Ishikawa (cell line): ENCODE data around the gene AGER.

Source experiments
- CREB1 ChIP-seq: IDR thresholded peaks from 2 replicates; pipeline ENCODE4 v1.6.1; 2012; ENCODE audit warnings: low read depth
- MAX ChIP-seq: IDR thresholded peaks from 2 replicates; pipeline ENCODE4 v1.6.1; 2012
- TAF1 ChIP-seq: IDR thresholded peaks from 2 replicates; pipeline ENCODE4 v1.6.1; 2012; ENCODE audit warnings: low read depth, mild to moderate bottlenecking
- YY1 ChIP-seq: IDR thresholded peaks from 2 replicates; pipeline ENCODE4 v1.6.1; 2012; ENCODE audit warnings: low read depth

- no peak for TF ChIP-seq CREB1
- TF ChIP-seq MAX = no peak
- TF ChIP-seq TAF1 = no peak
- no peak for TF ChIP-seq YY1
Observed at GRCh38 chr6:32222333-32223230, 38.5 kb upstream of the AGER start.
